GM21360 (cell line): Measurements from ENCODE around the gene RSPH1.

Experiments
- ATAC-seq: cut with Tn5 transposase; IDR thresholded peaks from one replicate; pipeline ENCODE4 v1.9.1; 2021; ENCODE audit warnings: mild to moderate bottlenecking, moderate library complexity; ENCODE audit not compliant: unreplicated experiment

Gene RSPH1

DNA sequence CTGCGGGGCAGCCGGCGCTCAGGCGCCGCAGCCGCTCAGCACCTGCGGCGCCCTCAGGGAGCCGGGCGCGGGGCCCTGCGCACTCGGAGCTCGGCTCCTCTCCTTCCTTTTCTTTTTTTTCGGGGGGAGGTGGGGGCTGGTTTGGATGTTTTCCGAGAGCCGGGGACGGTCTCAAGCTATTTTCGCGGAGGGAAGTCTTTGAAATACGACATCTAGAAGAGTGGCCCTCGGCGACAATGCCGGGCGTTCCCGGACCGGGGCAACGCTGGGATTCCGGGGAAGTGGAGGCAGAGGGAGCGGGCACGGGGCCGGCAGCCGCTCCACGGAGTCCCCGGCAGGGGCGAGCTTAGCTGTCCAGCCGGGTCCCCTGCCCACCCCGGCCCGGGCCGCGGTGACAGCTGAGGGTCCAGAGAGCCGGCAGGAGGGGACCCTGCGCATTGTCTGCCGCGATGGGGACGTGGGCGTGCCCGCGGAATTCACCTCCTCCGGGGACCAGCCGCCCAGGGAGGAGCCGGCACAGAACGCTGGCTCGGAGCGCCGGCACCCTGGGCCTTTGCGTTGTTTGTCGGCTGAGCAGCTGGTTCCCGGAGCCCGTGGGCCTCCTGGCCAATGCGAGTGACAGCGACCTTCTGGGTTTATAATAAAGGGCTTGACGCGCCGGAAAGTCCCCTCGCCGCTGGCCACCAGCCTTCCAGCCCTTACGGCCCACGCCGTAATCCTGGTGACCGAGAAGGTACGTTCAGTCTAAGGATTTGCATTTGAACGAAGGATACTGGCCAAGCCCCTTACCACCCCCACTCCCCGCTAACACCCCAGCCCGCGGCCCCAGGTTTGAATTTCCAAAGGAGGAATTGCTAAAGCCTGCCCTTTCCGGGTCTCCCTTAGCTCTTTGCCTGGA is 18.2 kb upstream of the RSPH1 start:
- ATAC-seq, result peak; percentile 50

DNA sequence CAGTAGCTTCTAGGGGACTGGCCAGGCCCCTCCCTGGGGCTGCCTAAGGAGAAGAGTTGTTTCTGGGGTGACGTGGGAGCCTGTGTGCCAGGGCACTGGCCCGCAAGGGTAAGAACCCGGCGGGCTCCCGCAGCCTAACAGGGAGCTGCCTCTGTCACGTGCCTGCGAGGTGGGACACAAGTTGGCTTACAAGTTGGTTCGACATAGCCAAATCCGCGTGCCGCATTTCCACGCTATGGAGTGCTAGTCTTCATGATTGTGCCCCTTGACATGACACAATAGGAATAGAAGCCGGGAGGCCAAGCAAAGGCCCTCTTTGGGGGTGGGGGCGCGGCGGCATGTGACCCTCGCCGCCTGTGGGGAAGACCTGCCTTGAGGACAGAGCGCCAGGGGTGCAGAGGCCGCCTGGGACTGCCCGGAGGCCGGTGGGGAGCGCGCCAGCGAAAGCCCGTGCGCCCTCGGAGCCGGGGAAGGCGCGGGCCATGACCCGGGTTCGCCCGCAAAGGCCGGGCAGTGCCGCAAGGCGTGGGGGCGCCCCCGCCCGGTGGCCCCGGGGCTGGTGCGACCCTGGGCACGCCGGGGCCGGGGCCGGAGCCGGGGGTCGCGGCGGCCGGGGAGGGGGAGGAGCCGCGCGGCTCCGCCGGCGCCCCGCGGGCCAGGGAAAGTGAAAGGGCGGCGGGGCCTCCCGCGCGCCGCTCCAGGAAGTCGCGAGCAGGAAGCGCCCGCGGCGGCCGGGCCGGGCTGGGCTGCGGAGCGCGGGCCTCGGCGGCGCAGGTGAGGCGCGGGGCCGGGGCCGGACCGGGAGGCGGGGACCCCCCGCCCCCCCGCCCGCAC is 17.3 kb upstream of the RSPH1 start, which contains the start of gene SLC37A1:
TSS of gene SLC37A1 (plus strand) at position 702 of the 834 bp plus-strand sequence. CDS start 4,603 bp downstream, outside the sequence.
- peak; percentile 45 for ATAC-seq

DNA sequence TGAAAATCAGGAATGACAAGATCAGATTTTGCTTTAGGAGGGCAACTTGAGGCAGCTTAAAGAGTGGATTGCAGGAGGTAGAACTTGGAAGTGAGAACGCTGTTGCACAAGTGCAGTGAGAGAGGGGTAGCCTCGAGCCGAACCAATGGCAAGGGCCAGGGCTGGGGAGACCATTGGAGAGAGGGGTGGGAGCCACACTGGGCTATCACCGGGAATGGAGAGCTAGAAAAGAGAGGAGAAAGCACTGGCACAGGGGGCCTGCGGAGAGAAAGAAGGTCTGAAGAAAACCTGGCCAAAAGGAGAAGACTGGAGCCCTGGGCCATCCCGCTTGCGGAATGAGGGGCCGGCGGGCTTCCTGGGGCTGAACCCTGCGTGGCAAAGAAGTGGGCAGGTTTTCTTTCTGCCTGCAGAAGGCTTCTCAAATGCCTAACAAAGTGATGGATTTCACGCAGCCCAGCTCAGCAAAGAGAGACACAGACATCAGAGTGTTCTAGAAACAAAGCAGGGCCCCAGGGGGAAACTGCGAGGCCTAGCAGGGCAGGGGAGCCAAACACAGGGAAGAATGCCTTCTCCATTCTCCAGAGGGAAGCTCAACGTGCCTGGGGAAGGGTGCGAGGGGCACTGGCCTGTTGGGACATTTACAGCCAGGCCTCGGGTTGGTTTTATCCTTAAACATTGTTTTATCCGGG is 16.5 kb upstream of the RSPH1 start:
- no peak for ATAC-seq

DNA sequence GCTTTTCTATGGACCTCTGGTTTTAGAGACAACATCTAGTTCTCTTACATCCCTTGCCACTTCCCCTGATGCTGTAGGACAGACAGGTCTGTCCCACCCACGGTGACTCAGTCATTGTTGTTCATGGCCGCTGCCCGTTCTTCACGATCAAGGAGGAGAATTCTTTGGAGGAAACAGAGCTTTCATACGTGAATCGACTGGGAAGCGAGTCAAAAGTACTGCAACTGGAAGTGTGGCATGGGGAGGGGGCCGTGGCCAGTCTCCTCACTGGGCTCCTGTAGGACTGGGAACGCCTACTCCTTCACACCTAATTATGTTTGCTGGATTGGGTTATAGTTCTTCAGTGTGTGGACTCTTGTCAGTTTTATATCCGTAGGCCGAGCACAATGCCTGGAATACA is 13.2 kb upstream of the RSPH1 start:
- no peak for ATAC-seq

DNA sequence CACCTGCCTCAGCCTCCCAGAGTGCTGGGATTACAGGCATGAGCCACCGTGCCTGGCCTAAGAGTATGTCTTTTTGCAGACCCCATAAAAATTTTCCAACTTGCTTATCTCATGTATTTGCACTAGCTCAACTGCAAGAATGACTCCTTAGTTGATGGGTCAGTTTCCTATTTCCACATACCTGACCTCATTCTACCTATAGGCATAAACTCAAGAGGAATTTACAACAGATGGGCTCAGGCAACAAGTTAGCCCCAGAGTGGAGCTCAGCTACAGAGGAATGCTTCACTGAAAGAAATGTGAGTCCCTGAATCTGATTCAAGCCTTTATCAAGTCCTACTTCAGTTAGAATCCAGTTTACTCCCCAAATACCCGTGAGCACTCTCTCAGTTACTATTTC is 12.3 kb upstream of the RSPH1 start:
- no peak for ATAC-seq

DNA sequence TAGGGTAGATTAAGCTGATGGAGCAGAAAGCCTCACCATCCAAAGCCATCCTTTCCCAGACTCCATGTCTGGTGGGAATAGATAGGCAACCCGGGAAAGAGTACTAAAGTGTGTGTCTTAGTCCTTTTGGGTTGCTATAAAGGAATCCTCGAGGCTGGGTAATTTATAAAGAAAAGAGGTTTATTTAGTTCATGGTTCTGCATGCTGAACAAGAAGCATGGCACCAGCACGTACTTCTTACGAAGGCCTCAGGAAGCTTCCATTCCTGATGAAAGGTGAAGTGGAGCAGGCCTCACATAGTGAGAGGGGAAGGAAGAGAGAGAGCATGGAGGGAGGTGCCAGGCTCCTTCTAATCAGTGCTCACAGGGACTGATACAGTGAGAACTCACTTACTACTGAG is 11.4 kb upstream of the RSPH1 start:
- no peak for ATAC-seq

DNA sequence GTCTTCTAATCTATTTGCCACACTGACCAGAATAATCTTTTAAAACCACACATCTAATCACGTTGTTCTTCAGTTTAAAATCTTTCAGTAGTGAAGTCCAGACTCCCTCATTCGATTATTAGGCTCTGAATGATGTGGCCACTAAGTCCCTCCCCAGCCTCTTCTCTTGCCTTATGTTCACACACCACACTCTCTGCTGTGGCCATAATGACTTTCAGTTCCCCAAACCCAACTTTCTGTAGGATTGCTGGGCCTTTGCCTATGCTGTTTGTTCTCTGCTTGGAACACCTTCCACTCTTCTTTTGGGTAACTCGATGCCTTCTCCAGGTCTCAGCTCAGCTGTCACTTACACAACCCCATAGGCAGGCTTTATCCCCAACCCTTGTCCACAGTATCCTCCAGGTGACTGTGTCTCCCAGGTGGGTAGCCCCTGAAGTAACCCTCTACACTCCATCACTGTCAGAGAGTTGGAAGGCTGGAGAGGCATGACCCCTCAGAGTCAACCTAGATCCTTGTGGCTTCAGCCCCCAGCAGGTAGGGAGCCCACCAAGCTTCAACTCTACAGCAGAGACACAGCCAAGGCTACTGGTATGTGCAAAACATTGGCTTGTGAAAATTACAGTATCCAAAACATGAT is 9.2 kb upstream of the RSPH1 start:
- peak; percentile 82 for ATAC-seq

DNA sequence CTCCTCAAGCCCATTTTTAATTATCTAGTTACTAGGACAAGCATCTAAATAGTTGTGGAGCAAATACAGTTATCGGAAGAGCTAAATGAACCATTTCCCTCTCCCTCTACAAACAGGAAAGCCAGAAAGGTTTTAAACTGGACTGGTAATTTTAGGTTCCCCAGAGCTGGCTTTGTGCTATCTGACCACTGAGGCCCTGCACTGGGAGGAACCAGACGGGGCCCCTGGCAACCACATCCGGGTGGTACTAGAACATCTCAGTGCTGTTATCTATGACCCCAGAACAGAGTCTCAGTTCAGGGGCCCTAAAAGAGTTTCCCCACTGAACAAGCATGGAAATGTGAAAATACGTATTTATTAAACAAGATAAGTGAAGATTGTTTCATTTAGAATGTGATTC is 7.7 kb upstream of the RSPH1 start:
- ATAC-seq, result no peak

DNA sequence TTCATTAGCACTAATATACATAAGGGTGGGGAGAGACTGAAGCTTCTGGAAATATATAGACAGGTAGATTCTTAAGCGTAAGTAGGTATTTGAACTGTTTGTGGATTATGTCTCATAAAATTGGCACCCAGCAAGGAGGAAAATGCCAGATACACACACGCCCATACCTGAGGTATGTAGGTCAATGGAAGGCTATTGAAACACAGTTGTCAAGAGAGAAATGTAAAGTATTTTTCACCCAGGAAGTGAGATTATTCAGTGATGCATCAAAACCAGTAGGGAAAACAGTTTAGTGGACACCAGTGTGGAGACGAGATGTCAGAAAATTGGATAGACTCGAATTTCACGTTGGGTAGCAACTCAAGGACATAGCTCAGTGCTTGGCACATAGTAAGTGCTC is 4.7 kb upstream of the RSPH1 start:
- ATAC-seq, result no peak

DNA sequence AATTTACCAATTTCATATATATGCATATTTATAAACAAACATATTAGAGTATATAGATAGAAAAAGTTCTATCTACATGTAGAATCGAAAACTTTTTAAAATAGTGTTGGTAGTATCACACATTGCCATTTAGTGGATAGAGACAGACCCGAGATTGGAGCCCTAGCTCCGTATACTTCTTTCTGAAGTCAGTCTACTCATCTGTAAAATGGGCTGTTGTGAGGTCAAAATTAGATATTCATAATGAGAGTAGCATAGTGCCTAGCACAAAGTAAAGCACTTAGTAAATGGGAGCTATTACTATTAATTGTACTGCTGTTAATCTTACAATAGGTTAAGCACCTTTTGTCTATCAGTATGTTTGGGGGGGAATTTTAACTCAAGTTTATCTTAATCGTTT is 4.2 kb upstream of the RSPH1 start:
- no peak for ATAC-seq

DNA sequence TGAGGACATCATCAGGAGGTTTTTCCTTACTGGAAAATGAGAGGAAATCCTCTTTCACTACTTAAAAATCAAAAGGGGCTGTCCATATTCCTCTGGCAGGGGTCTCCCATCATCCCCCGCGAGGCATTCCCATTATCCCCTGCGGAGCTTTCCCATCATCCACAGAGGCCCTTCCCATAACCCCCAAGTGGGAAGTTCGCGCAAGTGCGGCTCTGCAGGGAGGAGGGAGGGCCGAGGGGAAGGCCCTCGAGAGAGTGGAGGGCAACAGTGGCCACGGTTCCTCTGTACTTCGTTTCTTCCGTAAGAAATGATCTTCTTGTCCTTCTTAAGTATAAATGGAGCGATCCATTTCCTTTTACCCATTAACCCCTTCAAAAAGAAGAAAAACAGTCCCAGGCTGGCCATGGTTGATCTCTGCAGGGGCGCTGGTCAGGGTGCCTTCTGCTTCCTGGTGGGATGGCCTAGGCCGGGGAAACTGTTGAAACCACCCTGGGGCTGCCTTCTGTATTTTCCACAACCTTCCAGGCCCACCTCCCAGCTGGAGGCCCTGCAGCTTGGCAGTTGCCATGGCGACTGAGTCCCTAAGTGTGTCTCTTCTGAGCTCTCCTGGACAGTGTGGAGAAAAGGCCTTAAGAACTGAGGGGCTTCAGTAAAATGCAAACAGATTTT is 3.6 kb upstream of the RSPH1 start:
- no peak for ATAC-seq

DNA sequence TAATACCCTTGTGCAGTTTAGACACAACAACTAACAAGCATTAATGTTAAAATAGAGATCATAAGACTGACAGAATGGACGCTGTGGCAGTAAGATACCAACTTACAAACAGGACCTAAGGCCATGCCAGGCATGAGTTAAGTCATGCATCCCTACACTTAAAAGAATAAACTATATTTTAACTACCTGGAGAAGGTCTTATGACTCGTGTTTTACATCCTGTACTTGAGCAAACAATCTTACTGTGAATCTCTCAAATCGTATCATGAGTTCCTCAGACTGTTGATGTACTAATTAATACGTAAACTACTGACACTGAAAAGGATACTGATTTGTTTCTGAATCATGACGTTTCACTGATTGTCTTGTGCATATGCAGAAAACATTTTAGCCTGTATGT is 2.0 kb upstream of the RSPH1 start:
- no peak for ATAC-seq

DNA sequence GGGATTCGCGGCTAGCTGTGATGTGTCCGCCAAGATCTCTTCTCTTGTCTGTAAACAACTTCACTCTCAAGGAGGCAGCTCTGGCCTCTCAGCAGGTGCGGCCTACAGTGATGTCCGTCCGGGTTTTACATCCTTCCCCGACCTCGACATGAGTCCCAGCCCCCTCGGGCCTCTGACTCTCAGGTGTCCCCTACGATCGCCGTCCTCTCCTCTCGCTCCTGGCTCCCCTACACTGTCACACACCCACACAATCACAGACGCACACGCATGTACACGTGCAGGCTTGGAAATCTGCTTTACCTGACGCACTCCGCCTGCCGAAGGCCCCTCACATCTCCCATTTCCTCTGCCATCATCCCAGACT is 797 bp upstream of the RSPH1 start:
- ATAC-seq, result no peak

DNA sequence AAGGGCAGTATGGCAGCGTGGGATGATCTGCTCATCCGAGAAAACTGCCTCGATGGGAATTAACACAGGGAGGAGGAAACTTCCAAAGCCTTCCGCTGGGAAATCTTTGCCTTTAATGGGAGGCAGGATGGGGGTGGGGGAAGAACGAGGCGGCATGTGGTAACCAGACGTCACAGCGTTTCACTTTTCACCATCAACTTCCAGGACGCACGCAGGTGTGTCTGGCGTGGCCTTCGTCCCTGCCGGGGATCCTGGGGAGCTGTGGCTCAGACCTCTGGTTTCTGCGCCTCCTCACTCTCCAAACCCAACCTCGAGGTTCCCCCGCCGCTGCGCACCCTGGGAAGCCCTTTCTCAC is 282 bp downstream of the RSPH1 start:
- ATAC-seq, result no peak

DNA sequence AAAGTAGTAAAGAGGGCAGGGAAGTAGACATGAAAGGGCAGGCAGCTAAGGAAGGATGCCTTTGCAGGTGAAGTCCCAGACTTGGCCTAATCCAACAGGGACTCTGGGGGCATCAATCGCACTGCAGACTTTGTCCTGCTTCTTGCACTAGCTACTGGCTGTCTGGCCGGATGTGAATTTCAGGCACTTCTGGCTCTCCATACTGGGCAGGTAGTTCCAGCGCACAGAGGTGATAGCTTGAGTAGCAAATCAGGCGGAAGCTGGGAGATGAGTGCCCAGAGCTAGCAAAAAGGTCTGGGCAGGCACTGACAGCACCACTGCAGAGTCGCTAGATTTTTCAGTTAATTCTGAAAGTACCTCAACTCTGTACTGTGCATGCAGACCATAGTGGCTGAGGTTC is 997 bp downstream of the RSPH1 start:
- no peak for ATAC-seq

DNA sequence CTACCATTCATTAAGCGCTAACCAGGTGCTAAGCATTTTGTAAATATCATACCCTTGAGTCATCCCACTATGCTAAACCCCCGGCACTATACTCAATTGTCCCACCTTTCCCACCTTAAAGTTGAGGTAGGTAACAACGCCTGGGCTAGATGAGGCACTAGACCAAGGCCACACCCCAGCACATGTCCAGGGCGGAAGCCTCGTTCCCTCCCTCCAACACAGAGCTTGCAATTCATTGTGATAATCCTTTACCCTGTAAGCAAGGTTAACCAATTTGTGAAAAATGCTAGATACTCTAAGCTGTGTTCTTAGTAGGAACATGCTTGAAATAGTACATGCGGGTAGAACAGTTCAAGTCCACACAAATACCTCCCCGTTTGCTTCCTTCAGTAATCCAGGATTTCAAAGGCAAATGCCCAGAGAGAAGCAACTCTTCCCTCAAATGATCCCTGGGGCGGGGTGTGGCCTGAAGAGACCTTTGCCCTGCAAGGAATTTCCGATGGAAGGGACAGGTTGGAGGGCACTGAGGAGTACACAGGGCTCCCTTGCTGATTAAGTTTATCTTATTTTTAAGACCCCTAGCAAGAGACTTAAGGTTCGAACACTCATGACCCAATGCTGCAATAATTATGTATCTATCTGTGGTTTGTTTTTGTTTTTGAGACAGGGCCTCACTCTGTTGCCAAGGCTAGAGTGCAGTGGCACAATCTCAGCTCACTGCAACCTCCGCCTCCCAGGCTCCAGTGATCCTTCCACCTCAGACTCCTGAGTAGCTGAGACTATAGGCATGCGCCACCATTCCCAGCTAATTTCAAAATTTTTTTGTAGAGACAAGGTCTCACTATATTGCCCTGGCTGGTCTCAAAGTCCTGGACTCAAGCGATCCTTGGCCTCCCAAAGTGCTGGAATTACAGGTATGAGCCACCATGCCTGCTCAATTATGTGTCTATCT is 2.6 kb downstream of the RSPH1 start:
- ATAC-seq, result no peak

DNA sequence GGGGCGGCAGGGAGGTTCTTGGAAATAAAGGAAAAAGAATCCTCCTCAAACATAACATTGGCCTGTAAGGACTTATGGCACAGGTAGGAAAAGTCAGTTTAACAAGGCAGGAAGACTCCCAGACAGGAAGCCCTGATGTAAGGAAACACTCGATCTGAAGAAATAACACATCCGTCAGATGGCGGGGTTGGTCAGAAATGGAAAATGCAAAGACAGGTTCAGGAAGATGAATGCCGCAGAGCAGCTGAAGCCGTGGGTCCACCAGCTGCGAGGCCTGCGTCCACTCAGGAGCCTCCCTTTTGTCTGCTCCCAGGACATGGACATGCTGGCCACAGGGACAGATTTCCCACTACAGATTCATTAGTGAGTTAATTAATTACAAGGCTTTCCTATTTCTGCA is 3.8 kb downstream of the RSPH1 start:
- ATAC-seq, result no peak

DNA sequence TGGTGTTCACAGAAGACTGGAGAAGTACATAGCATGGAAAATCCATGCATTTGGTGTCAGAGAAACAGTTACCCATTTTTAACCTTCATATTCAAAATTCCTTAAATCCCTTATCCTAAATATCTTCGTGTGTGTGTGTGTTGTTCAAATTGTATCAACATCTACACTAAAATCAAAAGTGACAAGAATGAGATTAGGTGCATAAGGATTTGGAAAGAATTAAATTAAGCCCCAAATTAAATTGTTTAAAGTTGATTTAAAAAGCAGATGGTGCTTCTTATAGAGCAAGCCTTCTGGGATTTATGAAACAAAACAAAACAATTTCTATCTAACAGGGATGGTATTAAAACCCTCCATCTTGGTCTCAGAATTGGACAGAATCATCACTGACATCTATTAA is 4.7 kb downstream of the RSPH1 start:
- no peak for ATAC-seq

DNA sequence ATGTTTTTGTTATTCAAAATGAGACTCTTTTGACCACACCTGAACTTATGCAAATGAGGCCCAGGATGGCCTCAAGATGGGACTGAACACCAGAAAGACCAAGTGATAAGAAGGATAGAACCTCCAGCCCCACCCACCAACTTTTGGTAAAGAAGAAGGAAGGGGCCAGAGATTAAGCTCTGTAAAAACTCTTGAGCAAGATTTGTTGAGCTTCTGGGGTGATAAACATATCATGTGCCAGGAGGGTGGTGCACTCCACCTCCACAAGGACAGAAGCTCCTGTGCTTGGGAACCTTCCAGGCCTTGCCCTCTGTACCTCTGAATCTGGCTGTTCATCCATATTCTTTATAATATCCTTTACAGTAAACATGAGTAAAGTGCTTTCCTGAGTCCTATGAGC is 5.3 kb downstream of the RSPH1 start:
- ATAC-seq, result no peak
